AG09319 (cell line): ENCODE measurements around the gene PAN2.
"Not testable (repeated sequence)": the region's sequence is repeated elsewhere in the genome, so short reads cannot be mapped to it uniquely, and the experiment has no call there.

Experiments used
- DNase-seq: peaks from one replicate; pipeline ENCODE4 v3.0.0-alpha.2; 2010; ENCODE audit warnings: low read depth; ENCODE audit errors: extremely low read depth
- TF ChIP-seq, protein P1 (sequence below): IDR thresholded peaks from 2 replicates; pipeline ENCODE4 v1.5.1; 2011; ENCODE audit warnings: low read depth, mild to moderate bottlenecking, inconsistent platforms, low read length, moderate library complexity

The PAN2 gene

DNA sequence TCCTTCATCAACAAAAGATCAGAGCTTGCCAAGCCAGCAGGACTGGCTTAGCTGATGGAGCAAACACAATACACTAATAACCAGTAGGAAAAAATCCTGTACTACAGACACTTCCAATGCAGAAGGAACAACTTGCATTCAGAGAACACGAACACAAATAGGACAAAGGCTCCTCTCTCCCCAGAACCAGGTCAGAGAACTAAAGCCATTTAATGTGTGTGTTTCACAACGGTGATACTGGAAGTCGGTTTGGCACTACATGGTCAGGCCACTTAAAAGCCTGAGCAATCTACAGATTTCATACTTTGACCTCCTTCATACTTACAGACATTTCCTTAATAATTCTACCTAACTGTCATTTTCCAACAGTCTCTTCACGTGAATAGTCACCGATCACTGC is 40.0 kb downstream of the PAN2 start:
- no peak for DNase-seq
- TF ChIP-seq, protein P1, sequence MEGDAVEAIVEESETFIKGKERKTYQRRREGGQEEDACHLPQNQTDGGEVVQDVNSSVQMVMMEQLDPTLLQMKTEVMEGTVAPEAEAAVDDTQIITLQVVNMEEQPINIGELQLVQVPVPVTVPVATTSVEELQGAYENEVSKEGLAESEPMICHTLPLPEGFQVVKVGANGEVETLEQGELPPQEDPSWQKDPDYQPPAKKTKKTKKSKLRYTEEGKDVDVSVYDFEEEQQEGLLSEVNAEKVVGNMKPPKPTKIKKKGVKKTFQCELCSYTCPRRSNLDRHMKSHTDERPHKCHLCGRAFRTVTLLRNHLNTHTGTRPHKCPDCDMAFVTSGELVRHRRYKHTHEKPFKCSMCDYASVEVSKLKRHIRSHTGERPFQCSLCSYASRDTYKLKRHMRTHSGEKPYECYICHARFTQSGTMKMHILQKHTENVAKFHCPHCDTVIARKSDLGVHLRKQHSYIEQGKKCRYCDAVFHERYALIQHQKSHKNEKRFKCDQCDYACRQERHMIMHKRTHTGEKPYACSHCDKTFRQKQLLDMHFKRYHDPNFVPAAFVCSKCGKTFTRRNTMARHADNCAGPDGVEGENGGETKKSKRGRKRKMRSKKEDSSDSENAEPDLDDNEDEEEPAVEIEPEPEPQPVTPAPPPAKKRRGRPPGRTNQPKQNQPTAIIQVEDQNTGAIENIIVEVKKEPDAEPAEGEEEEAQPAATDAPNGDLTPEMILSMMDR, result no peak

DNA sequence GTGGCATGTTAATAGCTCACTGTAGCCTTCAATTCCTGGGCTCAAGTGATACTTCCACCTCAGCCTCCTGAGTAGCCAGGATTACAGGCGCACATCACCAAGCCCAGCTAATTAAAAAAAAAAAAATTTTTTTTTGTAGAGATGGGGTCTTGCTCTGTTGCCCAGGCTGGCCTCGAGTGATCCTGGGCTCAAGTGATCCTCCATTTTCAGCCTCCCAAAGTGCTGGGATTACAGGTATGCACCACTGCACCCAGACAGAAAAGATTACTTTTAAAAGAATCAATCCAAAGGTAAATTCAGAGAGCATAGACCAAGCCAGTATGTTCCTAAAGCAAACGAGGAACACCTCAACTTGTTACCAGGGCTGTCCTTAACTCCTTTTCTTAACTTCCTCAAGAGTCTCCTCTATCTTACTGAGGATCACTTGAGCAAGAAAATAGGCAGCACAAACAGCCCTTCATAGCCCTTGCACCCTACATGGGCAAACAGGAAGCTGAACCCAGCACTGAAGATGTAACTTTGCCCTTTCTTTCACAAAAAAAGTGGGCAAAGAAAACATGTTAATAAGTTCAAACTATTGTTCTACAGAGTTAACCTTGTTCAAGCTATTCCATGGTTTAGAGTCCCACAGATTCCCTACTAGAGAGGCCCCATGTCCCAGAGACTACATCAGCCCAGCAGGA is 45.0 kb downstream of the PAN2 start:
- no peak for DNase-seq
- TF ChIP-seq, protein P1, result no peak

DNA sequence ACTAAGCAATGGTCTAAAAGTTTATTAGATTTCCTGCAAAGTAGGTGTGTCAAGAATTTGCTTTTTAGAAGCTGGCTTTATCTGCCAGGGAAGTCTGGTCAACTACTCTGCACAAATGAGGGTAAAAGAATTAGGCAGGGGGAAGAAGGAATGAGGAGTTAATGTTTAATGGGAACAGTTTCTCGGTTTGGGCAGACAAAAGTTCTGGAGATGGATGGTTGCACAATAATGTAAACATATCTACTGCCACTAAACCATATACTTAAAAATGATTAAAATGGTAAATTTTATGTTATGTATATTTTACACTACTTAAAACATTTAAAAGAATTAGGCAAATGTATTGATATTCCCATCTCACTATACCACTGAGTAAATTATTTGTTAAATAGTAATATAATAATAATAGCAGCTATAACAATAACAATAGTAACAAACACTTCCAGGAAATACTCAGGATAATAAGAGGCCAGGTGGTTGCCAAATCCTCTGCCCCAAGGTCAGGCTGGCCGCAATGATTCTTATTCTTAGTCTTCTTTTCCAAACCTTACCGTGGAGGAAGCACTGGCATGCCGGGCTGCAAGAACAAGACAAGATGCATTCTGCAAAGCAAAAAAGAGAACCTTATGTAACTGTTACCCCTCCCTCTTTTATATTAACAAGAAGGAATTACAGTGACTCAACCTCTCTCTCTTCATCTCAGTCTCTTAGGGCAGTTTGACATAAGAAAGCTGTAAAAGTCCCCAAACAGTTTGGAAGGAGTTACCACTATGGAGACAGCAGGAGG is 47.6 kb downstream of the PAN2 start:
- TF ChIP-seq, protein P1, result no peak
- DNase-seq, result no peak

DNA sequence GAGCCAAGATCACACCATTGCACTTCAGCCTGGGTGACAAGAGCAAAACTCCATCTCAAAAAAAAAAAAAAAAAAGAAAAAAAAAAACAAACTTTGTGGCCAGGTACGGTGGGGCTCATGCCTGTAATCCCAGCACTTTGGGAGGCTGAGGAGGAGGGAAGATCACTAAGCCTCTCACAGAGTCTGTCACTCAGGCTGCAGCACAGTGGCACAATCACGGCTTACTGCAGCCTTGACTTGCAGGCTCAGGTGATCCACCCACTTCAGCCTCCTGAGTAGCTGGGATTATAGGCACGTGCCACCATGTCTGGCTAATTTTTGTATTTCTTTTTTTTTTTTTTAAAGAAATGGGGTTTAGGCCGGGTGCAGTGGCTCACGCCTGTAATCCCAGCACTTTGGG is 49.5 kb downstream of the PAN2 start:
- DNase-seq, result not testable (repeated sequence)

DNA sequence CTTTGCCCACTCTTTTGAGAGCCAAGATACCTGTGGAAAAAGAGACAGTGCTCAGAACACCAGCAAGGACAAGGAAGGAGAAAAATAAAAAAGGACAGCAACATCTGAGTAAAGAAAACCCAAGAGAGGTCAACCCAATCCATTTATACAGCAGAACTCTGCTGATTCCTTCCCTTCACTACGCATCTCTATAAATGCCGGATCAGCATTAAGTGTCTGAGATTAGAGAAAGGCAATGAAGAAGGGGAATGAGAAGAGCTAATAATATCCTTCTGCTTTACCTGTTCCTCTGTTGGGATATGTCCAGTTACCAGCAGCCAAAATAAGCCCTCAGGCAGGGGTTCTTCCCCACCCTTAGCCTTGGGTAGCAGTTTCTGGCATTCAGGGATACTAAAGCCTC is 51.2 kb downstream of the PAN2 start:
- TF ChIP-seq, protein P1, result no peak
- no peak for DNase-seq

DNA sequence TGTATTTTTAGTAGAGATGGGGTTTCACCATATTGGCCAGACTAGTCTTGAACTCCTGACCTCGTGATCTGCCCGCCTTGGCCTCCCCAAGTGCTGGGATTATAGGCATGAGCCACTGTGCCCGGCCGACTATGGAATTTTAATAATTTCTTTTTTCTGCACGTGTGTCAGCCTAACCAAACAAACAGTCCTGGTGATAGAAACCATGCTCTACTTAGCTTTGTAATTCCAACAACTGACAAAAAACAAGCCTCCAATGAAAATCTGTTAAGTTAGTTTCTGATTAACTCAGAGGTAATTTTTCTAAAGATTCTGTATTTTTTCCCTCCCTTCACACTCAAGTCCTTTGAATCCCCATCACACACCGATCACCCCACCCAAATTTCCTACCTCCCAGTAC is 51.8 kb downstream of the PAN2 start:
- DNase-seq, result no peak
- TF ChIP-seq, protein P1, result no peak

DNA sequence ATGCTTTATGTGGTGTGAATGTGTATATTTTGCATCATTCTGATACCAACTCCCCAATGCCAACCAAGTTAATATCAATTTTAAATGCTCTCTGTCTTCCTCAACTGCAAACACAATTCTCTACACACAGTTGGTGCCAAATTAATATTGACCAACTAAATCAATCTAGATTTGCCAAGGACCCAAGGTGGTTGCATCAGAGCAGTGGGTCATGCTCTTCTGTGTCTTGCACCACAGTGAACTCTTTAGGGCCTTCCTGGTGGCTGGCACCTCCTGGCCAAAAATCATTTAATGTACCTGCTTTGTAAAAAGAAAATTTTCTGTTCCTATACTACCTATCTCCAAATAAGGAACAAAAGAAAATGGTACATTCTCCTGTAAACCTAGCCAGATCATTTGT is 53.0 kb downstream of the PAN2 start:
- TF ChIP-seq, protein P1, result no peak
- no peak for DNase-seq

DNA sequence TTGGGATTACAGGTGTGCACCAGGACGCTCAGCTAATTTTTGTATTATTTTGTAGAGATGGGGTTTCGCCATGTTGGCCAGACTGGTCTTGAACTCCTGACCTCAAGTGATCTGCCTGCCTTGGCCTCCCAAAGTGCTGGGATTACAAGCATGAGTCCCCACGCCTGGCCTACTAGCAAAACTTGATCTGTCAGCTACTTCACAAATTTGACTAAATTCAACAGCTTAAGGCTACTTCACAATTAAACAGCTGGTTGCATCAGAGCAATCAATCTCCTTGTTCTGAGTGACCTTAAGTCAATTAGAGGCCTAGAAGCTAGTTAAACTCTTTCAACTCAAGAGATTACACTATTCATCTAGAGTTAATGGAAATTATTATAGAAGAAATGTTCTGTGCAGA is 54.9 kb downstream of the PAN2 start:
- TF ChIP-seq, protein P1, result no peak
- DNase-seq, result no peak
